ENCODE measurements around the gene STX16.

DNA sequence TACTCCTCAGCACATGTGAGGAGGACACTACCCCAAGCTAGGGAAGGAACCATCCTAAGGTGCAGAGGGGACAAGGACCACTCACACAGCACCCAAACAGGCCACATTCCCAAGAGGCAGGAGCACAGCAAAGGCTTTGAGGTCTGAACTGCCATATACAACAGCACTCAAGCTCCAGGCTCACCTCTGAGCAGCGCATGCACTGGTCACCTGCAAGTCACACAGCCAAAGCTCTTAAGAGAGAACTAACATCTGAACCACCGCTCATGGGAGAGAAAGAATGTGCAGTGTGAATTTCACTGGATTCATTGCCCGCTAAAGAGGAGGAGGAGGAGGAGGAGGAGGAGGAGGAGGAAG is 72.5 kb downstream of the STX16 start:
- TF ChIP-seq, protein P1, sequence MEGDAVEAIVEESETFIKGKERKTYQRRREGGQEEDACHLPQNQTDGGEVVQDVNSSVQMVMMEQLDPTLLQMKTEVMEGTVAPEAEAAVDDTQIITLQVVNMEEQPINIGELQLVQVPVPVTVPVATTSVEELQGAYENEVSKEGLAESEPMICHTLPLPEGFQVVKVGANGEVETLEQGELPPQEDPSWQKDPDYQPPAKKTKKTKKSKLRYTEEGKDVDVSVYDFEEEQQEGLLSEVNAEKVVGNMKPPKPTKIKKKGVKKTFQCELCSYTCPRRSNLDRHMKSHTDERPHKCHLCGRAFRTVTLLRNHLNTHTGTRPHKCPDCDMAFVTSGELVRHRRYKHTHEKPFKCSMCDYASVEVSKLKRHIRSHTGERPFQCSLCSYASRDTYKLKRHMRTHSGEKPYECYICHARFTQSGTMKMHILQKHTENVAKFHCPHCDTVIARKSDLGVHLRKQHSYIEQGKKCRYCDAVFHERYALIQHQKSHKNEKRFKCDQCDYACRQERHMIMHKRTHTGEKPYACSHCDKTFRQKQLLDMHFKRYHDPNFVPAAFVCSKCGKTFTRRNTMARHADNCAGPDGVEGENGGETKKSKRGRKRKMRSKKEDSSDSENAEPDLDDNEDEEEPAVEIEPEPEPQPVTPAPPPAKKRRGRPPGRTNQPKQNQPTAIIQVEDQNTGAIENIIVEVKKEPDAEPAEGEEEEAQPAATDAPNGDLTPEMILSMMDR (conservative IDR thresholded peaks at IDR 0.05) = no peak
- no peak for TF ChIP-seq ZFX (IDR thresholded peaks at IDR 0.05)
